ENCODE measurements around the gene UBE4B.
"Not testable (repeated sequence)": the region's sequence is repeated elsewhere in the genome, so short reads cannot be mapped to it uniquely, and the experiment has no call there.

UBE4B gene

DNA sequence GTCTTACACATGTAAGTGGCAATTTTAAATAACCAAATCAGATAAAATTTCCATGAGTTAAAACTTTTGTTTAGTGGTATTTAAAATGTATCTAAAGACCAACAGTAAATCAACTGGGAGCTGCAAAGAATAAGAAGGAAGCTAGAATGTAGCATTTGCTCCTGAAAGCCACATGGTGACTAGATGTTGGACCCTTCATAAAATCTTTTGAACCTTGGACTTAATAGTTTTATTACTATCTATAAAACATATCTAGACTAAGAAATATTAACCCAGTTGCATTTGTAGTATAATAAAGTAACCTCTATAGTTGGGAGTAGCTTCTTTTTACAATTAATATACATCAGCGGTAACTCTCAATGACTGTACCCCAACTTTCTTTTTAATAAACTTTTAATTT, 72.1 kb downstream of the UBE4B start:
- H3K4me3 ChIP-seq (ENCODE audit: low read length) = no peak overlapping the region
- H3K4me1 ChIP-seq (ENCODE audit: insufficient read depth, low read length) = no peaks in the 10 kb centered on the region
- H3K27me3 ChIP-seq (ENCODE audit: insufficient read depth, low read length) = no peaks in the 10 kb centered on the region
- H3K27ac ChIP-seq (ENCODE audit: low read length) = no peak overlapping the region
- H3K9ac ChIP-seq (ENCODE audit: low read depth, low read length) = no peak overlapping the region
- H3K36me3 ChIP-seq (ENCODE audit: insufficient read depth, low read depth, low read length) = peaks cover 76% of the 10 kb centered on the region
- H3K9me3 ChIP-seq (ENCODE audit: insufficient read depth, low read depth, low read length) = no peaks in the 10 kb centered on the region

DNA sequence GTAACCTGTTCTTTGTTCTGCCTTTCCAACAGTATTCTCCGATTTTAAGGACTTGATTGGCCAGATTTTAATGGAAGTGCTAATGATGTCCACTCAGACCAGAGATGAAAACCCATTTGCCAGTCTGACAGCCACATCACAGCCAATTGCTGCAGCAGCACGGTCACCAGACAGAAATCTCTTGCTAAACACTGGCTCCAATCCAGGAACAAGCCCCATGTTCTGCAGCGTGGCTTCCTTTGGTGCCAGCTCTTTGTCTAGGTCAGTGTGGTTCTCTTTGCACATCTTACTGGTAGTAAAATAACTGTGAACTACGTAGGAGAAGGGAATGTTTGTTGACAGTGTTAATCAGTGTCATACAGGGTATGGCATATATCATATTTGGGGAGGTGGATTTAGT, 72.7 kb downstream of the UBE4B start:
- Histone ChIP-seq H3K4me3 (ENCODE audit: low read length) (no peak overlapping the region), H3K9ac (ENCODE audit: low read depth, low read length) (no peak overlapping the region), H3K36me3 (ENCODE audit: insufficient read depth, low read depth, low read length) (peaks cover 76% of the 10 kb centered on the region), H3K27me3 (ENCODE audit: insufficient read depth, low read length) (no peaks in the 10 kb centered on the region), H3K27ac (ENCODE audit: low read length) (no peak overlapping the region), H3K4me1 (ENCODE audit: insufficient read depth, low read length) (no peaks in the 10 kb centered on the region), H3K9me3 (ENCODE audit: insufficient read depth, low read depth, low read length) (no peaks in the 10 kb centered on the region)

DNA sequence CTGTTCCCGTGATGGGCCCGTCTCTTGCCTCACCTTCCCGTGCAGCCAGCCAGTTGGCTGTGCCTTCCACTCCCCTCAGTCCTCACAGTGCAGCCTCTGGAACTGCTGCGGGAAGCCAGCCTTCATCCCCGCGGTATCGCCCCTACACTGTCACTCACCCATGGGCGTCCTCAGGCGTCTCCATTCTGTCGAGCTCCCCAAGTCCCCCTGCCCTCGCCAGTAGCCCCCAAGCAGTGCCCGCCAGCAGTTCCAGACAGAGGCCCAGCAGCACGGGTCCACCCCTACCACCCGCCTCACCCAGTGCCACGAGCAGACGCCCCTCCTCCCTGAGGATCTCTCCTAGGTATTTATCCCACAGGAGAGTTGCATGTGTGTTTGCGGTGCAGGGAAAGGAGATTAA, 73.5 kb downstream of the UBE4B start:
- Histone ChIP-seq H3K36me3 (ENCODE audit: insufficient read depth, low read depth, low read length) (peaks cover 70% of the 10 kb centered on the region), H3K9ac (ENCODE audit: low read depth, low read length) (no peak overlapping the region), H3K4me1 (ENCODE audit: insufficient read depth, low read length) (no peaks in the 10 kb centered on the region), H3K9me3 (ENCODE audit: insufficient read depth, low read depth, low read length) (no peaks in the 10 kb centered on the region), H3K4me3 (ENCODE audit: low read length) (no peak overlapping the region), H3K27ac (ENCODE audit: low read length) (no peak overlapping the region), H3K27me3 (ENCODE audit: insufficient read depth, low read length) (no peaks in the 10 kb centered on the region)

DNA sequence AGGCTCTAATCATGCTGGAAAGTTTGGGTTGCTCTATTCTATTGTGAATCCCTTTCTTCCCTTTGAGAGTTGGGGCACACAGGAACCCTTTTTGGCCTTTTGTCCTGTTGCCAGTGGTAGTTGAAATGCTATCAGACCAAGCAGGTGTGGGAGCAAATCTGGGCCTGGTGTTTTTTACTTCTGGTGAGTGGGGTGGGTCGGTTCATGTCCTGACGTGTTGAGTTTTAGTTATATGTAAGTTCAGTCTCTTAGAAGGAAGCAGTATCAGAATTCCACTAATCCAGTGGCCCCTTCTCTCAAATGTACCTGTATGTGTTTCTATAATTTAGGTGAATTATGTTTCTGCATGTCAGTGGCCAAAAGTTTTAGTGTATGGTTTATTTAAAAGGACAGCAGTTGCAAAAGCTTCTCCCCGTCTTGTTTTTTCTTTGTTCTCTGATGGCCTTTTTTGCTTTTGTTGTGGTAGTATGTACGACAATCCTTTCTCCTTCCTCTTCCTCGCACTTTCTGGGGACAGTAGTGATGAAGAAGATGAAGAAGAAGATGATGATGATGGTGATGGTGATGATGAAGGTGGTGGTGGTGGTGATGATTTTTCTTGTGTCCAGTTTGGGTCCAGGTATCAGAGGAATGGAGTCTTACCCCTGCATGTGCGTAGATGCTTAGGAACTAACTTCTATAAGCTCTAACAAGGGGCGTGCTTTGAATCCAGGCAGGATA, 74.2 kb downstream of the UBE4B start:
- Histone ChIP-seq H3K36me3 (ENCODE audit: insufficient read depth, low read depth, low read length) (peaks cover 67% of the 10 kb centered on the region), H3K9me3 (ENCODE audit: insufficient read depth, low read depth, low read length) (no peaks in the 10 kb centered on the region), H3K9ac (ENCODE audit: low read depth, low read length) (no peak overlapping the region), H3K4me1 (ENCODE audit: insufficient read depth, low read length) (no peaks in the 10 kb centered on the region), H3K27ac (ENCODE audit: low read length) (no peak overlapping the region), H3K4me3 (ENCODE audit: low read length) (no peak overlapping the region), H3K27me3 (ENCODE audit: insufficient read depth, low read length) (no peaks in the 10 kb centered on the region)

DNA sequence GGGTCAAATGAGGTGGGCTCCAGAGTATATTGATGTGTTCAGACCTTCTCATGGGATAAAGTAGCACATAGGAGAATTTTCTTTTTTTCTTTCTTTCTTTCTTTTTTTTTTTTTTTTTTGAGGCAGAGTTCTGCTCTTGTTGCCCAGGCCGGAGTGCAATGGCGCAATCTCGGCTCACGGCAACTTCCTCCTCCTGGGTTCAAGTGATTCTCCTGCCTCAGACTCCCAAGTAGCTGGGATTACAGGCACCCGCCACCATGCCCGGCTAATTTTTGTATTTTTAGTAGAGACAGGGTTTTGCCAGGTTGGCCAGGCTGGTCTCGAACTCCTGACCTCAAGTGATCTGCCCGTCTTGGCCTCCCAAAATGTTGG, 74.7 kb downstream of the UBE4B start:
- peaks cover 63% of the 10 kb centered on the region for H3K36me3 ChIP-seq (ENCODE audit: insufficient read depth, low read depth, low read length)
- not testable (repeated sequence) for H3K27ac ChIP-seq (ENCODE audit: low read length); H3K27me3 ChIP-seq (ENCODE audit: insufficient read depth, low read length); H3K9ac ChIP-seq (ENCODE audit: low read depth, low read length); H3K9me3 ChIP-seq (ENCODE audit: insufficient read depth, low read depth, low read length); H3K4me1 ChIP-seq (ENCODE audit: insufficient read depth, low read length); H3K4me3 ChIP-seq (ENCODE audit: low read length)

DNA sequence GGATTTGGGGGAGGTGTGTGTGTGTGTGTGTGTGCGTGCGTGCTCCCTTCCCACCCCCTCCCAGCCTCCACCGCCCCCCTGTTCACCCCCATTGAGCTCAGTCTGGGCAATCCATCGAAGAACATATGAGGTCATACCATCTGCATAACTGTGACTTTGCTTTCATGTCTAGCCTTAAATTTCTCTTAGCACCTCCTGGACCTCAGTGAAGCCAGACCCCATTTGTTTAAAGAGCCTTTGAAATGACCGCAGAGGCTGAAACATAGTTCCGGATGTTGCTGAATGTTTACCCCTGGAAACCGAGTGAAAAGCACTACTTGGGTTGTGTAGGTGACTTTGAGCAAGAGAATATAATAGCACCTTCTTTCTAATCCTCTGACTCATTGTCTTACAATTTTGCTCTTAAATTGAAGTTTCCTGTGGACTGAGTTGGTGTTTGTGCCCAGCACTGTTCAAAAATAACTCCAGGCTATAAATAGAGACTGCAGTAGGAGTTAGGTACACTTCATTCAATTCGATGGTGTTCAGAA, 75.4 kb downstream of the UBE4B start:
- Histone ChIP-seq H3K27me3 (ENCODE audit: insufficient read depth, low read length) (no peaks in the 10 kb centered on the region), H3K36me3 (ENCODE audit: insufficient read depth, low read depth, low read length) (peaks cover 56% of the 10 kb centered on the region), H3K9ac (ENCODE audit: low read depth, low read length) (no peak overlapping the region), H3K4me1 (ENCODE audit: insufficient read depth, low read length) (no peaks in the 10 kb centered on the region), H3K9me3 (ENCODE audit: insufficient read depth, low read depth, low read length) (no peaks in the 10 kb centered on the region), H3K27ac (ENCODE audit: low read length) (no peak overlapping the region), H3K4me3 (ENCODE audit: low read length) (no peak overlapping the region)

DNA sequence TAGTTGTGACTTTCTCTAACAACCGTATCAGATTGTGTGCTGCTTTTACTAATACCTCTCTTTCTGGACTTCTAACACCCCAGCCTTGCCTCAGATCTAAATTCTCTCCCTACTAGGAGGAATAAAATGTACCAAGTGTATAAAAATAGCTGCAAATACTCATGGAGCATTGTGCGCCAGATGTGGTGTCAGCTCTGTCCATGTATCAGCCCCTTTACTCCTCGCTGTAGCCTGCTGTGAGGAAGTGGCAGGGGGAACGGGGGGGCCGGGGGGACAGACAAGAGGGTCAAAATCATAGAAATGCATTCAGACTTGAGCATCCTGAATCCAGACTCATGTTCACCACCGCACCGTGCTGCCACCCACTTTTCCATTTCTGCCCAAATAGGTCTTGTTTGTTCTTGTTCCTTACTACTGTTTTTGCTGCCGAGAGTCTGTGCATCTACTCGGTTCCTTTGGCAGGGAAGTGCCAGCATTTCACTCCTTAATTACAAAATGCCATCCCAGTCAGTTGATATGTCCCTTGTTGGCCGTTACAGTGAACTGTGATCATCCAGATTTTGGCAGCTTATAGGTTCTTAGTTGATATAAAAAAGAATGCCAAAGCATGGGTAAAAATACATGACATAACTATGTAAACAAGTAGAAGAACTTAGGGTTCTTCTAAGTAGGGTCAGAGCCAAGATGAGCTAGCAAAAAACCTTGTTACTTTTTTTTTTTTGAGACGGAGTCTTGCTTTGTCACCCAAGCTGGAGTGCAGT, 76.4 kb downstream of the UBE4B start:
- H3K4me3 ChIP-seq (ENCODE audit: low read length) = no peak overlapping the region
- peaks cover 51% of the 10 kb centered on the region for H3K36me3 ChIP-seq (ENCODE audit: insufficient read depth, low read depth, low read length)
- no peaks in the 10 kb centered on the region for H3K9me3 ChIP-seq (ENCODE audit: insufficient read depth, low read depth, low read length)
- no peak overlapping the region for H3K27ac ChIP-seq (ENCODE audit: low read length)
- no peaks in the 10 kb centered on the region for H3K4me1 ChIP-seq (ENCODE audit: insufficient read depth, low read length)
- no peaks in the 10 kb centered on the region for H3K27me3 ChIP-seq (ENCODE audit: insufficient read depth, low read length)
- H3K9ac ChIP-seq (ENCODE audit: low read depth, low read length) = no peak overlapping the region

DNA sequence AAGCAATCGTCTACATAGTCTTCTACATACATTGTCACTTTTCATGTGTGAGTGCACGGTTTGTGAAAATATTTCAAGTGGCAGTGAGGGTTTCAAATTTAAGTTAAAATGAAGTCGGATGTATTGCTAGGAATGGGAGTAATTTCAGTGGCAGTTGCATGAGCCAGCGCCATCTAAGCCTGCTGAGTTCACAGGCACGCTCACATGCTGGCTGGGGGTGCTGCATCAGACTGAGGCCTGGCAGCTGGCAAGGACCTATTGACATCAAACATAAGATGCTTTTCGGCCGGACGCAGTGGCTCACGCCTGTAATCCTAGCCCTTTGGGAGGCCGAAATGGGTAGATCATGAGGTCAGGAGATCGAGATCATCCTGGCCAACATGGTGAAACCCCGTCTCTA, 80.7 kb downstream of the UBE4B start:
- Histone ChIP-seq H3K27me3 (ENCODE audit: insufficient read depth, low read length) (no peaks in the 10 kb centered on the region), H3K27ac (ENCODE audit: low read length) (no peak overlapping the region), H3K4me1 (ENCODE audit: insufficient read depth, low read length) (no peaks in the 10 kb centered on the region), H3K4me3 (ENCODE audit: low read length) (no peak overlapping the region), H3K9me3 (ENCODE audit: insufficient read depth, low read depth, low read length) (no peaks in the 10 kb centered on the region), H3K36me3 (ENCODE audit: insufficient read depth, low read depth, low read length) (peaks cover 27% of the 10 kb centered on the region), H3K9ac (ENCODE audit: low read depth, low read length) (no peak overlapping the region)

DNA sequence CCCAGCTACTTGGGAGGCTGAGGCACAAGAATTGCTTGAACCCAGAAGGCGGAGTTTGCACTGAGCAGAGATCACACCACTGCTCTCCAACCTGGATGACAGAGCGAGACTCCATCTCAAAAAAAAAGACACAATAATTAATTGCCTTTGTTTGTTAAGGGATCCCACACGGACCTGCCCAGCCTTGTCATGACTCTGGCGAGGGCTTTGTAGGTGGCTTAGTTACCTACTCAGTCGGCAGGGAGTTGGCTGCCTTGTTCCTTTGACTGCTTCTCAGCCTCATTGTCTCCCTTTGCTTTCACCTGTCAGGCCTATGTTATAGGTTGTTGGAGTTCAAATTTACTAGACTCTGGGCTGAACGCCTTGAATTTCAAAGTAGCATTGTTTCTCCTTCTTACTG, 82.0 kb downstream of the UBE4B start:
- Histone ChIP-seq H3K36me3 (ENCODE audit: insufficient read depth, low read depth, low read length) (peaks cover 25% of the 10 kb centered on the region), H3K27me3 (ENCODE audit: insufficient read depth, low read length) (no peaks in the 10 kb centered on the region), H3K4me3 (ENCODE audit: low read length) (no peak overlapping the region), H3K9ac (ENCODE audit: low read depth, low read length) (no peak overlapping the region), H3K9me3 (ENCODE audit: insufficient read depth, low read depth, low read length) (no peaks in the 10 kb centered on the region), H3K27ac (ENCODE audit: low read length) (no peak overlapping the region), H3K4me1 (ENCODE audit: insufficient read depth, low read length) (no peaks in the 10 kb centered on the region)

DNA sequence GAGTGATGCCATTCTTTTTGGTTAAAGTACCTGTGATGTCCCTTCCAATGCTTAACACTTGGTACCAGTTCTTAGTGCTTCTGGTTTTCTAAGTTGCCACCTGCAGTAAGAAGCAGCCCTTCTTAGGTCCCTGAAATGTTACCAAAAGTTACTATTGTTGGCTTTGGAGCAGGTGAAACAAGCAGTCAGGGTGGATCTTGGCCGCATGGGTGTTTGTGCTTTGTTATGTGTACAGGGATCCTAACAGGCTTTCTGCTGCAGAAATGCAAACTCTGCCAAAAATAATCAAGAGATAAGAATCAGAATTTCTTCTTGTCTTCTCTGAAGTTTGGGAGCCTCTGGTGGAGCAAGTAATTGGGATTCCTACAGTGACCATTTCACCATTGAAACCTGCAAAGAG, 84.4 kb downstream of the UBE4B start:
- Histone ChIP-seq H3K27me3 (ENCODE audit: insufficient read depth, low read length) (no peaks in the 10 kb centered on the region), H3K9ac (ENCODE audit: low read depth, low read length) (no peak overlapping the region), H3K27ac (ENCODE audit: low read length) (no peak overlapping the region), H3K9me3 (ENCODE audit: insufficient read depth, low read depth, low read length) (no peaks in the 10 kb centered on the region), H3K4me1 (ENCODE audit: insufficient read depth, low read length) (no peaks in the 10 kb centered on the region), H3K36me3 (ENCODE audit: insufficient read depth, low read depth, low read length) (peaks cover 39% of the 10 kb centered on the region), H3K4me3 (ENCODE audit: low read length) (no peak overlapping the region)

DNA sequence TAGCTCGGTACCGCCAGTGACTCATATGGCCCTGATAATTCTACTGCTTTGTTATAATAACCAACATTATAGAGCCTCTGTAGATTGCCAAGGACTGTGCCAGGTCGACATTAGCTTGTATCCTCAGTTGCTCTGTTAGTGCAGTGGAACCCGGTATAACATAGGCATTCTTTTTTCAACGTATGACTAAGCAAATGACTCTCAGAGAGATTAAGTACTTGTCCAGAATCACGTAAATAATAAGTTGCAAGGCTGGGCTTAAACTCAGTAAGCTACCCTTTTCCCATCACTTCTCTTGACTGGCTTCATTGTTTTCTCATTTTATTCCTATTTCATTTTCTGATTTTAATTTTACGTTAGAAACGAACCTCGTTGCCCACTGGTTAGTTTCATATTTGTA, 85.1 kb downstream of the UBE4B start:
- no peak overlapping the region for H3K27ac ChIP-seq (ENCODE audit: low read length)
- no peaks in the 10 kb centered on the region for H3K9me3 ChIP-seq (ENCODE audit: insufficient read depth, low read depth, low read length)
- no peaks in the 10 kb centered on the region for H3K27me3 ChIP-seq (ENCODE audit: insufficient read depth, low read length)
- no peak overlapping the region for H3K4me3 ChIP-seq (ENCODE audit: low read length)
- no peak overlapping the region for H3K9ac ChIP-seq (ENCODE audit: low read depth, low read length)
- peaks cover 45% of the 10 kb centered on the region for H3K36me3 ChIP-seq (ENCODE audit: insufficient read depth, low read depth, low read length)
- H3K4me1 ChIP-seq (ENCODE audit: insufficient read depth, low read length) = no peaks in the 10 kb centered on the region

DNA sequence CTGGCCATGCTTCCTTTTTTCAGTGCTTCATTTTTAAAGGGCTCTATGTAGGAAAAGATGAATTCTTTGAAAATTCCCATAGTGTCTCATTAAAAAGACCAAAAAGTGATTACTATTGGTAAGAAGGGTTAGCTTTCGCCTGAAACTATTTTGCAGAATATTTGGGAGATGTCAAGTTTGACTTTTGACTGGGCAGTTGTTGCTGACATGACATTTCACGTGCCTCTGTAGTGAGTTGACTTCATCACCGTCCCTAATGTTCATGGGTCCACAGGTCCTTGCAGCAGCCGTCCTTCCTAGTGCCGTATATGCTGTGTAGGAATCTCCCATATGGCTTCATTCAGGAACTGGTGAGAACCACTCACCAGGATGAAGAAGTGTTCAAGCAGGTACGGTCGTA, 88.9 kb downstream of the UBE4B start:
- H3K9ac ChIP-seq (ENCODE audit: low read depth, low read length) = no peak overlapping the region
- H3K4me1 ChIP-seq (ENCODE audit: insufficient read depth, low read length) = no peaks in the 10 kb centered on the region
- no peaks in the 10 kb centered on the region for H3K27me3 ChIP-seq (ENCODE audit: insufficient read depth, low read length)
- H3K9me3 ChIP-seq (ENCODE audit: insufficient read depth, low read depth, low read length) = no peaks in the 10 kb centered on the region
- peaks cover 47% of the 10 kb centered on the region for H3K36me3 ChIP-seq (ENCODE audit: insufficient read depth, low read depth, low read length)
- H3K4me3 ChIP-seq (ENCODE audit: low read length) = no peak overlapping the region
- no peak overlapping the region for H3K27ac ChIP-seq (ENCODE audit: low read length)
